HG03354 (cell line): ENCODE data around the gene SNCG.
"Not testable (repeated sequence)": the region's sequence is repeated elsewhere in the genome, so short reads cannot be mapped to it uniquely, and the experiment has no call there.

Experiments used
- ATAC-seq: cut with Tn5 transposase; IDR thresholded peaks from one replicate; pipeline ENCODE4 v1.9.1; 2021; ENCODE audit warnings: mild to moderate bottlenecking; ENCODE audit not compliant: unreplicated experiment, poor library complexity, severe bottlenecking

Gene SNCG

DNA sequence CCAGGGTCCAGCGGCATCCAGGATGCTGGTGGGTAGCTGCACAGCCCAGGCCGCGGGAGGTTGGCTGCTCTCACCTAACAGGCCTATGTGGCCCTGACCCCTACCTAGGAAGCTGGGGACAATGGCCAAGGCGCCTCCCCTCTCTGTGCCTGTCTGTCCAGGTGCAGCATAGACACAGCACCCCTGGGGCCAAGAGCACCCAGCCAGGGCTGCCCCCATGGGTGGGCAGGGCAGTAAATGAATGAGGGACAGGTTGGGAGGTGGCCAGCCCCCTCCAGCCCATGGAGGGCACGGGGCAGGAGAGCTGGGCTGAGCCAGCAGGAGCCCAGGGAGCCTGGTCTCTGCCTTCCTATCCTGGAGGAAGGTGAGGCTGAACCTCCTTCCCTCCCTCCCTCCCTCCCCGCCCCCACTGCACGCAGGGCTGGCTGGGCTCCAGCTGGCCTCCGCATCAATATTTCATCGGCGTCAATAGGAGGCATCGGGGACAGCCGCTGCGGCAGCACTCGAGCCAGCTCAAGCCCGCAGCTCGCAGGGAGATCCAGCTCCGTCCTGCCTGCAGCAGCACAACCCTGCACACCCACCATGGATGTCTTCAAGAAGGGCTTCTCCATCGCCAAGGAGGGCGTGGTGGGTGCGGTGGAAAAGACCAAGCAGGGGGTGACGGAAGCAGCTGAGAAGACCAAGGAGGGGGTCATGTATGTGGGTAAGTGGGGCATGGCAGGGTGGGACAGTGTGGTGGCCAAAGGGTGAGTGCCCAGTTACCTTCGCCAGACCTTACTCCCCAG is at the start of gene SNCG:
Gene SNCG (plus strand): TSS at position 484 of the 785 bp plus-strand sequence. CDS start 99 bp downstream, at position 583.
- ATAC-seq, result no peak

DNA sequence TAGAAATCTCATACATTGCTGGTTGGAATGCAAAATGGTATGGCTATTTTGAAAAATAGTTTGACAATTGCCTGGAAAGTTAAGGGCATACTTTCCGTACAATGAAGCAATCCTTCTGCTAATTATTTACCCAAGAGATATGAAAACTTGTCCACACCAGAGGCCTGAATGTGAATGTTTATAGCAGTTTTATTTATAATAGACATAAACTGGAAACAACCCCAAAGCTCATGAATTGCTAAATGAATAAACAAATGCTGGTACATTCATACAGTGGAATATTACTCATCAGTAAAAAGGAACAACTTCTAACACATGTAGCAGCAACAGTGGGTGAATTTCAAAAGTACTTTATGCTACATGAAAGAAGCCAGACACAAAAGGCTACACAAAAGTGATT is 43.7 kb upstream of the SNCG start:
- no peak for ATAC-seq

DNA sequence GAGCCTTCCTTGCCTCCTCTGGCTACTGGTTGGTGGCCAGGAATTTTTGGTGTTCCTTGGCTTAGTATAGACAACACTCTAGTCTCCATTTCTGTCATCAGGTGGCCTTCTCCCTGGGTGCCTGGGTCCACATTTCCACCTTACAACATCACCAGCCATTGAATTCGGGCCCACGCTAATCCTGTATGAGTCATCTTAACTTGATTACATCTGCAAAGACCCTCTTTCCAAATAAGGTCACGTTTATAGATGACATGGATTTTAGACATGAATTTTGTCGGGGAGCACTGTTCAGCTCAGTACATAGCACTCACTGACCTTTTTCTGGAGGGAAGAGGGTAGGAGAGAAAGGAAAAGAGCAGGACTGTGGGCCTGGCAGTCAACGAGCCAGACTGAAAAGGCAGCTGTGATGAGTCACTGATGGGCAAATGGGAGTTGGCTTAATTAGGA is 40.4 kb upstream of the SNCG start:
- no peak for ATAC-seq

DNA sequence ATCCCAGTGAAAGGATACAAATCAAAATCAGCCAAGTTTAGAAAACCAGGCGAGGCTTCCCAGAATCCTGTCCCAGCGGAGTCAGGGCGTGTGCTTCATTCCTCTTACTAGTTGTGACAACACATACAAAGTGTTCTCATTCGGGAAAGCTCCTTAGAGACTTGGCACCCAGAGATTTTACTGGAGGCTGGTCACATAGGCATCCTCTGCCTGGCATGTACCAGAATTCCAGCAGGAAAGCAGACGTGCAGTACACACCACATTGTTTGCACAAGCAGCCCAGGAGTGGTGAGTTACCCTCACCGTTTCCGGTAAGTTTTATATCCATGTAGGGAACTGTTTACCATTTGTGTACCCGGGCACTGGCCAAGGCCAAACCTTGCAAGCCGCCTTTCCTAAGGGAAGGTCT is 35.8 kb upstream of the SNCG start:
- no peak for ATAC-seq

DNA sequence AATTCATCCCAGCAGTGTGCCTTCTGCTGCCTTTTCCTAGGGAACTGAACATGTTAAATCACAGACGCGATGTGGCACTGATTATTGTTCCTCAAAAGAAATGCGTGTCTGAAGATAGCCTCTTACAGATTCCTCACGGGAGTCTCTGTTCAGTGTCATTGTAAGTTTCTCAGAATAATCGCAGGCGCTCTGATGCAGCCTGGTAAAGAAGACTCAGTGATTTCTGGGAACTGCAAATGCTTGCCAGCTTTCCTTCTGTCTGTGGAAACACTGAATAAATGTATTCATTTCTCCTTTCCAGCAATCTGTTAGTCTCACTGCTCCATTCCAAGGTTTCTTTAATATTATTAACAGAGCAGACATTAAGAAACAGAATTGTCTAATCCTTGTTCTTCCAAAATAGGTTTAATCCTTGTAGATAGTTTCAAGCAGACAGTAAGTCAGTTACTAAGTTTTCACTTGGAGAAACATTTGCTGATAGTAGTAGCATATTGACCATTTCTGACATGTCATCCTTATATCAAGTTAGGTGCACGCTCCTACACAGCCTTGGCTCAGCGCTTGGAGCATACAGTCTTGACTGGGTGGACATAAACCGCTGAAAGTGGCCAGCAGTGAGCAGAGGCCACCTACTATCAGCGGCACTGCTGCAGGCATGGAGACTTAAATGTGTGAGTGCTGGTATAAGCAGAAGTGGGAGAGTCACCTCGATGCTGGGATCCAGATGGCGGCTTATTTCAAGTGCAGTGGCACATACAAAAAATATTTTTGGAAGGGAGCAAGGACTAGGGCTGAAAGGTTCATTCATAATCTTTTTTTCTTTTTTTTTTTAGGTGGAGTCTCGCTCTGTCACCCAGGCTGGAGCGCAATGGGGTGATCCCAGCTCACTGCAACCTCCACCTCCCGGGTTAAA is 28.7 kb upstream of the SNCG start:
- ATAC-seq, result no peak

DNA sequence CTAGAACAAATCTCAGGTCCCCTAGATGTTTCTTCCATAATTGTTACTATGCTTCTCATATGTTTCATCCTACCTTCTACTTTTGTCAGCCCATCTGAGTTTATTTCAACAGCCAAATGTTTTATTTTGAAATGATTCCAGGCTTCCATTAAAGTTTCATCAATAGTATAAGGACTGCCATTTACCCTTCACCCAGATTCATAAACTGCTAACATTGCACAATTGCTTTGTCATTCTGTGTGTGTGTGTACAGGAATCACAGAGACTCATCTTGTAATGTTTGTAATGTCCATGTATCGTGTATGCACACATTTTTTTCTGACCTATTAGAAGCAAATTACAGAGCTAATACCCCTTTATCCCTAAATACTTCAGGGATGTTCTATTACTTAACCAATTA is 26.5 kb upstream of the SNCG start:
- ATAC-seq, result no peak

DNA sequence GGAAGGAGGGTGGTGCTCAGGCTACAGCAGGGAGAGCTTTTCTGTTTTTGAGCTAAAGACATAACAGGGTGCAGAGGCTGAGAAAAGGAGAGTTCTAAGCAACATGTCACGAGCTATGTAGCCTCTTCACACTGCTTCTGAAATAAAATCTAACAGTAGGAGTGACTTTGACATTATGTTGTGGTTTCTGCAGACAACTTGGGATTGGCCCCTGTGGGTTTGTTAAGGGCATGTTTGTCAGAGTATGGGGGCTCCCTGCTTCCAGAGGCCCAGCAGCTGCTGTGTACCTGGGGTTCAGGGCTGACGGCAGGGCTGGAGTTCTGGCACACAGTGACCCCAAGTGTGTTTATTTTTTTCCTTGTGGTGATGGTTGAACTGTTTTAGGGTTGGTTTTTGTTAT is 25.7 kb upstream of the SNCG start:
- no peak for ATAC-seq

DNA sequence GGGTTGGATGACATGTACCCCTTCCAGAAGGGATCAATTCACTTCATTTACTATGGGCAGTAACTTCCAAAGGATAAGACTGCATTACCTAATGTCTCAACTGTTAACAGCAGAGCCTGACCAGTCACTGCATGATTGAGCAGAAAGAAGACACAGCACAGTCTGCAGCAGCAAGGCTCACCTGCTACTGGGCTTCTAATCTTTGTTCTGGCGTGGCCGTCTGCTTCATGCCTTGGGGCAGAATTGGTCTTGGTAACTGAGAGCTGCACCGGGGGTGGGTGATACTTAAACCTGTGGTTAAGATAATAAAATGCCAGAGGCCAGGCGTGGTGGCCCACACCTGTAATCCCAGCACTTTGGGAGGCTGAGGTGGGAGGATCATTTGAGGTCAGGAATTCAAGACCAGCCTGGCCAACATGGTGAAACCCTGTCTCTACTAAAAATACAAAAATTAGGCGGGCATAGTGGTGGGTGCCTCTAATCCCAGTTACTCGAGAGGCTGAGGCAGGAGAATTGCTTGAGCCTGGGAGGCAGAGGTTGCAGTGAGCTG is 24.2 kb upstream of the SNCG start:
- ATAC-seq, result not testable (repeated sequence)

DNA sequence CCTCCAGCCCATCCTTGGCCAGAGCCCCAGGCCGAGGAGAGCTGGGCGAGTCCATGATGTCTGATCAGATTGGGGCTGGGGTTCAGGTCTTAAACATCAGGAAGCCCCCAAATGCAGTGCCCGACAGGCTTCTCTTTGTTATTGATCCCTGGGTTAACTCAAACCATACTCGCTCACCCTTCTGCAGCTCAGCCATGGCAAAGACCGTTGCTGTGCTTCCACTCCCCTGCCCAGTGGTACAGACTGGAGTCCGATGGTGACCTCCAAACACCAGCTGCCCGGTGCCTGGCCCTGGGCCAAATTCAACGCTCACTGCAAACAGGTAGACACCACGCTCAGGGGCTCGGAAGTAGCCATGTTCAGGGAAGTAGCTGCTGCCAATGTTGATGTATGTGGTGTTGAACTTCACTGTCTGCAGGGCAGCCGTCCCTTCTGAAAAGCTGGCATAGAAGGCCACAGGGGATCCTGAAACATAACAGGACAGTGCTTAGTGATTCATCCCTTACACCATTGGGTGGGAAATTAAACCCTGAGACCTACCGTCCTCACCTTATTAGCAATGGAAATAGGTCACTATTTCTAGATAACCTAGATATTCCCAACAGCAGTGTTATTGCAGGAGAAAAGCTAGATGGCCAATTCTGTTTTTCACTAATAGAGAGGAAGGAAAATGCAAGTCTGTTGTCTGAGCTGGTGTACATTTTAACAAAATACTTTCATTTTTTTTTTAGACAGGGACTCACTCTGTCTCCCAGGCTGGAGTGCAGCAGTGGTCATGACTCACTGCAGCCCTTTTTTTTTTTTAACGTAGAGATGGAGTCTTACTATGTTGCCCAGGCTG is 21.5 kb upstream of the SNCG start:
- ATAC-seq, result no peak

DNA sequence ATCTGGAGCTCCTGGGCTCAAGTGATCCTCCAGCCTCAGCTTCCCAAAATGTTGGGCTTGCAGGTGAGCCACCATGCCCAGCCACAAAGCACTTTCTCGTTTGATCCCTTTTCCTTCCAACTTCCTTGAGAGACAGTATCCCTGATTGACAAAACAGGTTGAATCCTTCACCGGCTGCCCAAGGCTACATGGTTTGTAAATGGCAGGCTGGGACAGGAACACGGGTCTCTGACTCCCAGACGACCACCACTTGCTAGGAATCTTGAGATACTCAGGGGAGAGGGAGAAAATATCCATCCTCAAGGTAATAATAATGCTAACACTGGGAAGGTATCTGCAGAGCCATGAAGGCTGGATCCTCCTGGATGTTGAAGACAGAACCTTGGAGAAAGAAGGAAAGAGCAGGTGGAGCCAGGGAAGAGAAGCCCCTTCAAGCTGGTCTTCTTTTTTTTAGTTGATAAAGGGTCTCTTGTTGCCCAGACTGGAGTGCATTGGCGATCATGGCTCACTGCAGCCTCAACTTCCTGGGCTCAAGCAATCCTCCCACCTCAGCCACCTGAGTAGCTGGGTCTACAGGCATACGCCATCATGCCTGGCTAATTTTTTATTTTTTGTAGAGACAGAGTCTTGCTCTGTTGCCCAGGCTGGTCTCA is 20.8 kb upstream of the SNCG start:
- no peak for ATAC-seq

DNA sequence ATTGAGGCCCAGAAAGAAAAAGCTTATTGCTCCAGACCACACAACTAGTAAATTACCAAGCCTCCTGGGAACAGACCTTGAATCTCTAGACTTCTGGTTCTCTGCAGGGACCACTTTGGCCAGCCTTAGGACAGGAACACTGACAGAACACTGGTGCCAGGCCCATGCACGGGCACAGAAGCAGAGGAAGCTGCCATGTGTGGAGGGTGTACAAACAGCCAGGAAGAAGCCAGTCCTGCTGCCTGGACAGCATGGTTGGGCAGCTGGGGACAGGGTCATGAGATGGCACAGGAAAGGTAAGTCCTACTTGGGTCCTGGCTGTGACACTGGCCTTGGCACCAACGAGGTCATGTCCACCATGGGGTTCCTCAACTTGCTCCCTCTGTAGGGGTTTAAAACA is 20.1 kb upstream of the SNCG start:
- ATAC-seq, result no peak

DNA sequence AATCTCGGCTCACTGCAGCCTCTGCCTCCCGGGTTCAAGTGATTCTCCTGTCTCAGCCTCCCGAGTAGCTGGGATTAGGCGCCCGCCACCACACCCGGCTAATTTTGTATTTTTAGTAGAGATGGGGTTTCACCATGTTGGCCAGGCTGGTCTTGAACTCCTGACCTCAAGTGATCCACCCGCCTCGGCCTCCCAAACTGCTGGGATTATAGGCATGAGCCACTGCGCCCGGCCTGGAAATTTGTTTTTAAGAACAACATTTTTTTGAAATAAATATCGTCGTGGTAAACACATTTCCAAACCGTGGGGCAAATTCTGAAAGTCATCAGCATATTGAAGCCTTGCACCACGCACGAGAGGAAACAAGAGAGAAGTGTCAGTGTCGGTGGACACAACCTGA is 18.3 kb upstream of the SNCG start:
- not testable (repeated sequence) for ATAC-seq

DNA sequence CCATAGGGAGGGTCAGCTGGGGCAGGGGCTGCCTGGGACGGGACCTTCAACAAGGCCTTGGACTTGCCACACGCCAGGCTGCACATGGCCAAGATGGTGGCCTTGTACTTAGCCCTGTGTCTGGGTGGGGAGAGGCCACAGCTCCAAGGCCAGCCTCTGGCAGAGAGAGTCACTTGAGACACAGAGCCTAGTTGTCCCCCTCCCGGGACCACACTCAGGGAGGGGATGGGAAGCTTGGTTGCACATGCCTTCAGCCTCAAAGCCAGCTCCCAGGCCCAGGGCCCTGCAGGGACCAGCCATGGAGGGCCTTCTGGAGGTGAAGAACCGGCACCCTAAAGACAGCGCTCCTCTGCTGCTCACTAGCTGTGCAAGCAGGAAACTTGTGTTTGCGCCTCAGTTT is 17.7 kb upstream of the SNCG start:
- no peak for ATAC-seq

DNA sequence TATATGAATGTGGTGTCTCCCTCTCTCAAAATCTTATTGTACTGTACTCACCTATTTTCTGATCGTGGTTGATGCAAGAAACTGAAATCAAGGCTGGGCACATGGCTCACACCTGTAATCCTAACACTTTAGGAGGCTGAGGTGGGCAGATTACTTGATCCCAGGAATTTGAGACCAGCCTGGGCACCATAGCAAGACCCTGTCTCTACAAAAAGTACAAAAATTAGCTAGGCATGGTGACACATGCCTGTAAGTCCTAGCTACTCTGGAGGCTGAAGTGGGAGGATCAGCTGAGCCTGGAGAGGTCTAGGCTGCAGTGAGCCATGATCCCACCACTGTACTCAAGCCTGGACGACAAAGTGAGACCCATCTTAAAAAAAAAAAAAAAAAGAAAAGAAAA is 17.0 kb upstream of the SNCG start:
- no peak for ATAC-seq

DNA sequence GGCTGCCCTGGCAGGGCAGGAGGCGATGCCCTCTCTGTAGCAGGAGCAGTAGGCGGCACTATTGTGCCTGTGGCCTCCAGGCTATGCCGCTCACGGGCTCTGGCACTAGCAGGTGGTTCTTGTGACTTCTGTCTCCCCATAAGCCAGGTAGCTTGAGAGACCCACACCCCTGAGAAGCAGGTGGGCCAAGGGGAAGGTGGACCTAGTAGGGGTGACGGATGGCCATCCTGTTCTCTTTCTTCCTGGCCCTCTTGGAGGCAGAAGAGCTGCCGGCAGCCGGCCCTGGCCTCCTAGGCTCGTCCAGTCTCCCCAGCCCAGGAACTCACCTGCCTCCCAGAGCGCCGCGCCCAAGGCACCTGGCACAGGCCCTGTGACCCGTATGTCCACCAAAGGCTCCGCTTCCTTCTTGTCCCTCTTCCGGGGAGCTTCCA is 16.4 kb upstream of the SNCG start:
- ATAC-seq, result no peak

DNA sequence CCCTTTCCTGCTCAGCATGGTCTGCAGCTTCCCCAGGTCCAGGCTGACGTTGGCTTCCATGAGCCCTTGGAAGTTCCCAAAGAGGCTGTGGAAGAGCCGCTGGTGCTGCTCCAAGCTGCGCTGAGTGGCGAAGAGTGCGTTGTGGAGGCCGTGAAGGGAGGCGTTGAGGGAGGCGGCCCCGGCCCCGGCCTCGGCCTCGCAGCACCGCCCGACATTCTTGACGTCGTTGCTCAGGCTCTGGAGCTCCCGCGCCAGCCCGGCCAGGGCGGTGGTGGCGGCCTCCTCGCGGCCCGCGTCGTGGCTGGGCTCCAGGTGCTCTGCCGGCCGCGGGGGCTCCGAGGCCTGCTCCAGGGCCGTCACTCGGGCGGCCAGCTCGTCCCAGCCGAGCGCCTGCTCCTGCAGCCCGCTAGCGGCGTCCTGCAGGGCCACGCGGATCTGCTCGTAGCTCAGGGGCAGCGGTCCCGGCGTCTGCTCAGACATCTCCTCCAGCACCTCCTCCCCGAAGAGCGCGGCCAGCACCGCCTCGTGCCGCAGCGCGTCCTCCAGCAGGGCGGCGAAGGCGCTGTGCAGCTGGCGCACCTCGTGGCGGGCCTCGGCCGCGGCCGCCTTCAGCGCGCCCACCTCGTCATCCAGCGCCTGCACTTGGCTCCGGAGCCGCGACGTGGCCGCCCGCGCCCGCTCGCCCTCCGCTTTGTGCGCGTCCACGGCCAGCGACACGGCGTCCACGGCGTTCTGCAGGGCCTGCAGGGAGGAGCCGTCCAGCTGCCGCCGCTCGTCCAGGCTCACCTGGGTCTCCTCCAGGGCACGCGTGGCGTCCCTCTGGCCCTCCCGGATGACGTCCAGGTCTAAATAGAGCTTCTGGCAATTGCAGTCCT is 15.7 kb upstream of the SNCG start:
- ATAC-seq, result no peak

DNA sequence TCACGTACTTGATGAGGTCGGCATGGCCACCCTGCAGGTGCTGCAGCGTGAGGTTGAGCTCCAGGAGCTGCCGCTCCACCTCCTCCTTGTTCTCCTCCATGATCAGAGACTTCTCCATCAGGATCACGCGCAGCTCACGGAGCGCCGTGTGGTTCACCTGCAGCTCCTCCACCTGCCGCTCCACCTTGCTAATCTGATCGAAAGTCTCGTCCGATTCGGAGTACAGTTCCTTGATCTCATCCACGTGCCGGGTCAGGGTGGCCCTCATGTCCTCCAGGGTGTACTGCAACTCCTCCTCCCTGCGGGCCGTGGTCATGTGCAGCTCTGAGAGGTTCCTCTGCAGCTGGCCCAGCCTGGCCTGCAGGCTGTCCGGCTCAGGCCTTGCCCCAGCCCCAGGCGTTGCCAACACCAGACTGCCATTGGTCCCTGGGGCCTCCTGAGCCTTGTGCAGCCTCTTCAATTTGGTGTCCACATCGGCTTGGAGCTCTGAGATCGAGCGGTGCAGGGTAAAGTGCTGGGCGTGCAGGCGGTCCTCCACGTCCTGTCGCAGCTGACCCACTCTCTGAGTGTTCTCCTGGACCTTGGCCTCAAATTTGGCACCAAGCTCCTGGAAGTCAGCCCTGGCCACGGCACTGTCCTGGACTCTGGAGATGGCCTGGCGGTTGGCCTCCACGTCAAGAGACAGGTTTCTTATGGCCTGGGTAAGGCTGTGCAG is 14.9 kb upstream of the SNCG start:
- ATAC-seq, result no peak

DNA sequence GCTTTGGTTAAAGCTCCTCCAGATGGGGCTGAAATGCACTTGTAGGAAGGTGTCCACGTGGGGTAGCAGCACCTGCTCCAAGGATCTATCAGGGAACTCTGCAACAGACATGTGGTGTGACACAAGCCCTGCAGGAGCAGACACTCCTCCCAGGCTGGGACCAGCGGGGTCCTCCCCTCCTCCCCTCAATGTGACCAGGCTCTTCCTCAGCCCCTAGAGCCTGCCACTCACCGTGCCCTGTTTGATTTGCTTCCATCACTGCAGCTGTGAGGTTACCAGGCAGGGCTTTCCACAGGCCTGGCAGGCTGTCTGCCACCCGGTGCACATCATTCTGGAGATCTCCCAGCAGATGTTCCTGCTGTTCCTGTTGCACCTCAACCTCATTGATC is 14.4 kb upstream of the SNCG start:
- ATAC-seq, result no peak
